Kidney (tissue), 14 donors: ENCODE results near the gene XPO5. TPM values are rescaled to one million over a fixed set of nuclear protein-coding genes. Genes with fewer than 3 reads are reported as not detected.

ENCODE experiments used
- DNase-seq, 5 donors: peaks; one replicate each; pipeline ENCODE4 v3.0.0-alpha.2; 2013 to 2020
- FAIRE-seq: peaks from 2 replicates; lab custom pipeline; 2012; peaks lifted over from hg19 to GRCh38; lab: Jason Lieb, UNC
- H3K27ac ChIP-seq, 2 donors: one replicate each; pipeline ENCODE4 v1.7.0; 2013; ENCODE audit warnings: low read depth in 2 of 2, low read length in 2 of 2, inconsistent platforms in 1 of 2
- H3K27me3 ChIP-seq: one replicate; pipeline ENCODE4 v1.7.1; 2013; ENCODE audit warnings: low read length, inconsistent platforms; ENCODE audit not compliant: control insufficient read depth, insufficient read depth
- H3K36me3 ChIP-seq, 3 donors: one replicate each; pipeline versions ENCODE4 v1.7.0 to v1.7.1; 2013; ENCODE audit warnings: low read length in 3 of 3, control low read depth in 1 of 3, inconsistent platforms in 1 of 3; ENCODE audit not compliant: insufficient read depth in 3 of 3, control insufficient read depth in 2 of 3
- H3K4me1 ChIP-seq, 3 donors: one replicate each; pipeline versions ENCODE4 v1.7.0 to v1.7.1; 2013; ENCODE audit warnings: low read length in 3 of 3, inconsistent platforms in 1 of 3, low read depth in 1 of 3; ENCODE audit not compliant: control insufficient read depth in 2 of 3, insufficient read depth in 2 of 3
- H3K4me3 ChIP-seq, 3 donors: one replicate each; pipeline versions ENCODE4 v1.7.0 to v1.8.1; 2013; ENCODE audit warnings: low read length in 3 of 3, control low read depth in 1 of 3, inconsistent platforms in 1 of 3
- H3K9ac ChIP-seq, 3 donors: one replicate each; pipeline versions ENCODE4 v1.7.0 to v1.7.1; 2013; ENCODE audit warnings: low read length in 3 of 3, control low read depth in 1 of 3, inconsistent platforms in 1 of 3
- H3K9me3 ChIP-seq, 3 donors: one replicate each; pipeline versions ENCODE4 v1.7.0 to v1.7.1; 2013; ENCODE audit warnings: low read length in 3 of 3, control low read depth in 1 of 3, inconsistent platforms in 1 of 3; ENCODE audit not compliant: control insufficient read depth in 2 of 3, insufficient read depth in 1 of 3
- intact Hi-C: fragments of 100-400 bp; cut with DNase I; formaldehyde crosslinking; loops from one replicate; pipeline ENCODE4 v1.11.1; 2022
- polyA plus RNA-seq: library from polyadenylated mRNA; stranded (reverse); fragments of 350-450 nt; fragmentation: Illumina TruSeq; extraction: RNeasy Lipid Tissue Mini Kit (QIAGEN cat#74804); gene quantifications from one replicate; pipeline ENCODE4 v1.2.3, GENCODE V29; 2014; ENCODE audit warnings: low read depth, low replicate concordance; ENCODE audit not compliant: insufficient read depth
- total RNA-seq: library from RNA; stranded (reverse); fragmentation: NEBNext Ultra II Directional; extraction: Animal tissue kit (Norgen Biotek cat#: 25700); gene quantifications from one replicate; pipeline ENCODE4 v1.2.1, GENCODE V29; 2021
- TF ChIP-seq, protein P1 (sequence below): IDR thresholded peaks from 3 replicates; pipeline ENCODE4 v1.5.1; 2012; ENCODE audit warnings: mild to moderate bottlenecking, moderate library complexity, borderline replicate concordance; ENCODE audit not compliant: insufficient read depth; ENCODE audit errors: extremely low read depth
- donor health status: control.
- donor health status: control.
- donor health status: control.
- donor health status: control.
- donor health status: control.
- donor health status: DM: yes; HTN: yes; CAD: no.
- donor health status: Normal renal cell carcinoma (clear cell type).

The XPO5 gene
- total and polyA plus RNA-seq, 2 donors from 2014 or later = 7.5 to 34.3 TPM

GRCh38 chr6:43472515-43472914 lies 103.3 kb downstream of the XPO5 start:
- Histone ChIP-seq H3K9me3 (no peaks in the 10 kb centered on the region), H3K4me1 (no peaks in the 10 kb centered on the region), H3K27me3 (no peaks in the 10 kb centered on the region), H3K9ac (no peak overlapping the region), H3K36me3 (no peaks in the 10 kb centered on the region), H3K4me3 (no peak overlapping the region), H3K27ac (no peak overlapping the region)
- TF ChIP-seq, protein P1, sequence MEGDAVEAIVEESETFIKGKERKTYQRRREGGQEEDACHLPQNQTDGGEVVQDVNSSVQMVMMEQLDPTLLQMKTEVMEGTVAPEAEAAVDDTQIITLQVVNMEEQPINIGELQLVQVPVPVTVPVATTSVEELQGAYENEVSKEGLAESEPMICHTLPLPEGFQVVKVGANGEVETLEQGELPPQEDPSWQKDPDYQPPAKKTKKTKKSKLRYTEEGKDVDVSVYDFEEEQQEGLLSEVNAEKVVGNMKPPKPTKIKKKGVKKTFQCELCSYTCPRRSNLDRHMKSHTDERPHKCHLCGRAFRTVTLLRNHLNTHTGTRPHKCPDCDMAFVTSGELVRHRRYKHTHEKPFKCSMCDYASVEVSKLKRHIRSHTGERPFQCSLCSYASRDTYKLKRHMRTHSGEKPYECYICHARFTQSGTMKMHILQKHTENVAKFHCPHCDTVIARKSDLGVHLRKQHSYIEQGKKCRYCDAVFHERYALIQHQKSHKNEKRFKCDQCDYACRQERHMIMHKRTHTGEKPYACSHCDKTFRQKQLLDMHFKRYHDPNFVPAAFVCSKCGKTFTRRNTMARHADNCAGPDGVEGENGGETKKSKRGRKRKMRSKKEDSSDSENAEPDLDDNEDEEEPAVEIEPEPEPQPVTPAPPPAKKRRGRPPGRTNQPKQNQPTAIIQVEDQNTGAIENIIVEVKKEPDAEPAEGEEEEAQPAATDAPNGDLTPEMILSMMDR = no peak
- no peak for FAIRE-seq
- no peak for DNase-seq
- intact Hi-C loops = no loop called here

Other genes starting within 250 kb of the XPO5 start
- gene ZNF318, start 206.4 kb downstream of the XPO5 start, total RNA-seq = 13.9 TPM
- 5.5 TPM for gene ZNF318, start 206.4 kb downstream of the XPO5 start, polyA plus RNA-seq
- 30.2 TPM for gene ABCC10, start 148.5 kb downstream of the XPO5 start, total RNA-seq
- 12.0 TPM for gene ABCC10, start 148.5 kb downstream of the XPO5 start, polyA plus RNA-seq
- gene DLK2, start 120.5 kb downstream of the XPO5 start, total RNA-seq = 0.50 TPM
- gene DLK2, start 120.5 kb downstream of the XPO5 start, polyA plus RNA-seq = not detected
- 38.5 TPM for gene TJAP1, start 98.5 kb downstream of the XPO5 start, total RNA-seq
- gene TJAP1, start 98.5 kb downstream of the XPO5 start, polyA plus RNA-seq = 13.6 TPM
- gene LRRC73, start 65.7 kb downstream of the XPO5 start, total RNA-seq = 1.5 TPM
- 4.6 TPM for gene LRRC73, start 65.7 kb downstream of the XPO5 start, polyA plus RNA-seq
- 107 TPM for gene YIPF3, start 59.1 kb downstream of the XPO5 start, total RNA-seq
- gene YIPF3, start 59.1 kb downstream of the XPO5 start, polyA plus RNA-seq = 114 TPM
- 41.3 TPM for gene POLR1C, start 58.9 kb downstream of the XPO5 start, total RNA-seq
- gene POLR1C, start 58.9 kb downstream of the XPO5 start, polyA plus RNA-seq = 27.5 TPM
- gene POLH, start 147 bp upstream of the XPO5 start, total RNA-seq = 16.8 TPM
- 1.8 TPM for gene POLH, start 147 bp upstream of the XPO5 start, polyA plus RNA-seq
- gene GTPBP2, start 53.2 kb upstream of the XPO5 start, total RNA-seq = 64.6 TPM
- gene GTPBP2, start 53.2 kb upstream of the XPO5 start, polyA plus RNA-seq = 19.7 TPM
- 19.0 TPM for gene MAD2L1BP, start 59.8 kb upstream of the XPO5 start, total RNA-seq
- gene MAD2L1BP, start 59.8 kb upstream of the XPO5 start, polyA plus RNA-seq = 31.0 TPM
- 0.16 TPM for gene RSPH9, start 69.0 kb upstream of the XPO5 start, total RNA-seq
- 0.45 TPM for gene RSPH9, start 69.0 kb upstream of the XPO5 start, polyA plus RNA-seq
- 36.4 TPM for gene MRPS18A, start 111.8 kb upstream of the XPO5 start, total RNA-seq
- gene MRPS18A, start 111.8 kb upstream of the XPO5 start, polyA plus RNA-seq = 103 TPM
- gene VEGFA, start 194.2 kb upstream of the XPO5 start, total RNA-seq = 36.3 TPM
- gene VEGFA, start 194.2 kb upstream of the XPO5 start, polyA plus RNA-seq = 111 TPM